Neuronal stem cell (in vitro differentiated cells): ENCODE measurements around the gene RPS14.

ENCODE experiments used
- DNase-seq: peaks from one replicate; pipeline ENCODE4 v3.0.0-alpha.2; 2013; ENCODE audit warnings: low spot score
- H2AFZ ChIP-seq: one replicate; pipeline ENCODE4 v1.6.1; 2013; ENCODE audit warnings: mild to moderate bottlenecking, low read length, inconsistent platforms
- H2AK5ac ChIP-seq: 2 replicates; pipeline ENCODE4 v1.6.1; 2013; ENCODE audit warnings: low read depth, mild to moderate bottlenecking, inconsistent platforms, low read length, moderate library complexity, mixed read lengths
- H2BK120ac ChIP-seq: 2 replicates; pipeline ENCODE4 v1.6.1; 2013; ENCODE audit warnings: low read depth, mild to moderate bottlenecking, inconsistent platforms, low read length, moderate library complexity, mixed read lengths
- H2BK12ac ChIP-seq: one replicate; pipeline ENCODE4 v1.6.1; 2013; ENCODE audit warnings: low read length, inconsistent platforms
- H2BK15ac ChIP-seq: 2 replicates; pipeline ENCODE4 v1.6.1; 2013; ENCODE audit warnings: mild to moderate bottlenecking, low read length, inconsistent platforms, mixed read lengths
- H2BK5ac ChIP-seq: one replicate; pipeline ENCODE4 v1.6.1; 2013; ENCODE audit warnings: inconsistent platforms, mild to moderate bottlenecking, low read length, moderate library complexity
- H3K14ac ChIP-seq: one replicate; pipeline ENCODE4 v1.6.1; 2013; ENCODE audit warnings: low read length, inconsistent platforms
- H3K18ac ChIP-seq: 2 replicates; pipeline ENCODE4 v1.6.1; 2013; ENCODE audit warnings: low read length, inconsistent platforms
- H3K23ac ChIP-seq: 2 replicates; pipeline ENCODE4 v1.6.1; 2013; ENCODE audit warnings: low read depth, mild to moderate bottlenecking, mixed read lengths, low read length, inconsistent platforms; ENCODE audit not compliant: poor library complexity
- H3K27ac ChIP-seq: replicated peaks from 3 replicates; pipeline ENCODE4 v1.5.1; 2013; ENCODE audit warnings: low read length, inconsistent platforms
- H3K27me3 ChIP-seq, 3 experiments: 2 replicates each; pipeline ENCODE4 v1.6.1; 2013; ENCODE audit warnings: low read length in 3 of 3, mild to moderate bottlenecking in 2 of 3, inconsistent platforms in 1 of 3, low read depth in 1 of 3, mixed read lengths in 1 of 3, moderate library complexity in 1 of 3; ENCODE audit not compliant: control insufficient read depth in 3 of 3, insufficient read depth in 3 of 3
- H3K36me3 ChIP-seq, 2 donors: replicated peaks in 1 of 2; 2 replicates each; pipeline ENCODE4 v1.6.1; 2013; ENCODE audit warnings: low read length in 2 of 2; ENCODE audit not compliant: control insufficient read depth in 2 of 2, insufficient read depth in 2 of 2
- H3K4ac ChIP-seq: 2 replicates; pipeline ENCODE4 v1.6.1; 2013; ENCODE audit warnings: inconsistent platforms, mild to moderate bottlenecking, low read length, moderate library complexity
- H3K4me1 ChIP-seq, 2 donors: 1 replicate in 1 of 2; 2 replicates in 1 of 2; pipeline ENCODE4 v1.6.1; 2013; ENCODE audit warnings: low read length in 2 of 2, low read depth in 1 of 2; ENCODE audit not compliant: control insufficient read depth in 2 of 2, insufficient read depth in 1 of 2
- H3K4me2 ChIP-seq: one replicate; pipeline ENCODE4 v1.6.1; 2013; ENCODE audit warnings: mild to moderate bottlenecking, low read length, inconsistent platforms; ENCODE audit not compliant: insufficient read depth, poor library complexity, severe bottlenecking
- H3K4me3 ChIP-seq, 2 donors: 2 replicates each; pipeline ENCODE4 v1.5.1; 2013; ENCODE audit warnings: low read length in 2 of 2, mild to moderate bottlenecking in 2 of 2, inconsistent platforms in 1 of 2, moderate library complexity in 1 of 2
- H3K79me1 ChIP-seq: one replicate; pipeline ENCODE4 v1.6.1; 2013; ENCODE audit warnings: low read depth, mild to moderate bottlenecking, inconsistent platforms, low read length, moderate library complexity
- H3K9ac ChIP-seq: one replicate; pipeline ENCODE4 v1.6.1; 2013; ENCODE audit warnings: mild to moderate bottlenecking, low read depth, low read length, inconsistent platforms; ENCODE audit not compliant: poor library complexity
- H3K9me3 ChIP-seq, 2 donors: replicated peaks in 1 of 2; 2 replicates each; pipeline versions ENCODE3 to v1.6.1; 2013; ENCODE audit warnings: low read length in 2 of 2, mild to moderate bottlenecking in 2 of 2, inconsistent platforms in 1 of 2, low read depth in 1 of 2, mixed read lengths in 1 of 2, moderate library complexity in 1 of 2; ENCODE audit not compliant: control insufficient read depth in 2 of 2, insufficient read depth in 1 of 2
- H4K8ac ChIP-seq: one replicate; pipeline ENCODE4 v1.6.1; 2013; ENCODE audit warnings: low read depth, mild to moderate bottlenecking, inconsistent platforms, low read length, moderate library complexity
- H4K91ac ChIP-seq: one replicate; pipeline ENCODE4 v1.6.1; 2013; ENCODE audit warnings: low read length, low read depth, mild to moderate bottlenecking, inconsistent platforms; ENCODE audit not compliant: poor library complexity
- WGBS, 2 donors: extraction: QIAGEN DNeasy Blood & Tissue Kit; methylation state at CpG; one replicate each; pipeline ENCODE4 v1.1.7; 2013; ENCODE audit warnings: missing lambda C conversion rate in 2 of 2, mixed read lengths in 1 of 2; ENCODE audit not compliant: insufficient read length in 2 of 2, insufficient replicate concordance in 1 of 2; ENCODE audit errors: extremely low coverage in 2 of 2; 5-methylcytosine and 5-hydroxymethylcytosine counted together

Gene RPS14

GRCh38 chr5:150497274-150497988, 47.9 kb upstream of the RPS14 start:
- peaks cover 0 to 1% of the 10 kb centered on the region in 2 donors for H3K9me3 ChIP-seq
- H3K9ac ChIP-seq: peak overlapping the region; percentile 31
- H2BK5ac ChIP-seq: peak overlapping the region; percentile 17
- peaks cover 25 to 45% of the 10 kb centered on the region in 2 donors for H3K4me1 ChIP-seq
- H4K8ac ChIP-seq: no peak overlapping the region
- peak overlapping the region; percentile 13 for H3K4ac ChIP-seq
- no peak overlapping the region for H3K23ac ChIP-seq
- H2BK12ac ChIP-seq: peak overlapping the region; percentile 35
- H2AK5ac ChIP-seq: no peak overlapping the region
- DNase-seq: no peak
- no peak overlapping the region for H3K4me2 ChIP-seq
- peak overlapping the region; percentile 88 for H3K27ac ChIP-seq
- H2BK120ac ChIP-seq: peak overlapping the region; percentile 17
- whole genome bisulfite sequencing, 2 donors: no CpG with 5 or more reads among the region's 14 CpGs
- peaks cover 2 to 51% of the 10 kb centered on the region in 2 donors for H3K36me3 ChIP-seq
- H3K4me3 ChIP-seq: no peak overlapping the region
- no peaks in the 10 kb centered on the region for H3K27me3 ChIP-seq
- H3K14ac ChIP-seq: peak overlapping the region; percentile 26
- no peak overlapping the region for H2AFZ ChIP-seq
- H3K18ac ChIP-seq: peak overlapping the region; percentile 60
- peaks cover 8% of the 10 kb centered on the region for H3K79me1 ChIP-seq
- no peak overlapping the region for H4K91ac ChIP-seq
- H2BK15ac ChIP-seq: peak overlapping the region; percentile 76

GRCh38 chr5:150496534-150496933, 47.0 kb upstream of the RPS14 start:
- Histone ChIP-seq H4K8ac (no peak overlapping the region), H3K36me3 (peaks cover 2 to 59% of the 10 kb centered on the region in 2 donors), H3K4me3 (no peak overlapping the region), H3K9ac (no peak overlapping the region), H2AFZ (no peak overlapping the region), H3K14ac (no peak overlapping the region), H2BK15ac (peak overlapping the region; percentile 32), H3K4me2 (no peak overlapping the region), H2BK12ac (no peak overlapping the region), H3K18ac (peak overlapping the region; percentile 44), H3K4ac (no peak overlapping the region), H2BK120ac (no peak overlapping the region), H3K27ac (no peak overlapping the region), H3K9me3 (peaks cover 0 to 1% of the 10 kb centered on the region in 2 donors), H4K91ac (no peak overlapping the region), H2BK5ac (no peak overlapping the region), H3K27me3 (no peaks in the 10 kb centered on the region), H2AK5ac (peak overlapping the region; percentile 63), H3K79me1 (peaks cover 12% of the 10 kb centered on the region), H3K23ac (no peak overlapping the region), H3K4me1 (peaks cover 25 to 43% of the 10 kb centered on the region in 2 donors)
- WGBS, 2 donors: no CpG with 5 or more reads among the region's 4 CpGs
- DNase-seq: no peak

- H3K27ac ChIP-seq: no peak overlapping the region
- no peak overlapping the region for H4K91ac ChIP-seq
- H4K8ac ChIP-seq: no peak overlapping the region
- no peak overlapping the region for H2BK5ac ChIP-seq
- peaks cover 0 to 1% of the 10 kb centered on the region in 2 donors for H3K9me3 ChIP-seq
- no peak for DNase-seq
- no peak overlapping the region for H3K9ac ChIP-seq
- H2BK15ac ChIP-seq: peak overlapping the region; percentile 32
- peaks cover 25 to 43% of the 10 kb centered on the region in 2 donors for H3K4me1 ChIP-seq
- H3K4me3 ChIP-seq: no peak overlapping the region
- peaks cover 12% of the 10 kb centered on the region for H3K79me1 ChIP-seq
- H2BK120ac ChIP-seq: no peak overlapping the region
- WGBS, 2 donors: no CpG with 5 or more reads among the region's 3 CpGs
- H2BK12ac ChIP-seq: no peak overlapping the region
- H3K4ac ChIP-seq: no peak overlapping the region
- H3K27me3 ChIP-seq: no peaks in the 10 kb centered on the region
- H2AFZ ChIP-seq: no peak overlapping the region
- H2AK5ac ChIP-seq: peak overlapping the region; percentile 63
- H3K36me3 ChIP-seq: peaks cover 2 to 59% of the 10 kb centered on the region in 2 donors
- no peak overlapping the region for H3K4me2 ChIP-seq
- H3K23ac ChIP-seq: no peak overlapping the region
- peak overlapping the region; percentile 44 for H3K18ac ChIP-seq
- no peak overlapping the region for H3K14ac ChIP-seq
Measured at GRCh38 chr5:150496098-150496497, 46.6 kb upstream of the RPS14 start.

- Histone ChIP-seq H3K4ac (no peak overlapping the region), H2BK5ac (no peak overlapping the region), H3K9ac (peak overlapping the region; percentile 15), H3K36me3 (peaks cover 2 to 63% of the 10 kb centered on the region in 2 donors), H3K14ac (no peak overlapping the region), H3K4me2 (no peak overlapping the region), H4K8ac (no peak overlapping the region), H3K79me1 (peaks cover 16% of the 10 kb centered on the region), H3K4me1 (peaks cover 19 to 41% of the 10 kb centered on the region in 2 donors), H2AK5ac (peak overlapping the region; percentile 53), H3K23ac (no peak overlapping the region), H3K27me3 (no peaks in the 10 kb centered on the region), H4K91ac (no peak overlapping the region), H2BK120ac (no peak overlapping the region), H2AFZ (no peak overlapping the region), H3K9me3 (no peaks in the 10 kb centered on the region), H3K18ac (peak overlapping the region; percentile 6), H2BK15ac (no peak overlapping the region), H3K4me3 (no peak overlapping the region), H2BK12ac (no peak overlapping the region), H3K27ac (no peak overlapping the region)
- no CpG with 5 or more reads among the region's 6 CpGs for WGBS, 2 donors
- no peak for DNase-seq
Measured at GRCh38 chr5:150492621-150493020, 43.1 kb upstream of the RPS14 start.
